GM21423 (cell line): ENCODE data around the gene RENBP.

ENCODE experiments used
- ATAC-seq: cut with Tn5 transposase; IDR thresholded peaks from one replicate; pipeline ENCODE4 v1.9.1; 2021; ENCODE audit warnings: mild to moderate bottlenecking, moderate library complexity; ENCODE audit not compliant: unreplicated experiment

The RENBP gene

DNA sequence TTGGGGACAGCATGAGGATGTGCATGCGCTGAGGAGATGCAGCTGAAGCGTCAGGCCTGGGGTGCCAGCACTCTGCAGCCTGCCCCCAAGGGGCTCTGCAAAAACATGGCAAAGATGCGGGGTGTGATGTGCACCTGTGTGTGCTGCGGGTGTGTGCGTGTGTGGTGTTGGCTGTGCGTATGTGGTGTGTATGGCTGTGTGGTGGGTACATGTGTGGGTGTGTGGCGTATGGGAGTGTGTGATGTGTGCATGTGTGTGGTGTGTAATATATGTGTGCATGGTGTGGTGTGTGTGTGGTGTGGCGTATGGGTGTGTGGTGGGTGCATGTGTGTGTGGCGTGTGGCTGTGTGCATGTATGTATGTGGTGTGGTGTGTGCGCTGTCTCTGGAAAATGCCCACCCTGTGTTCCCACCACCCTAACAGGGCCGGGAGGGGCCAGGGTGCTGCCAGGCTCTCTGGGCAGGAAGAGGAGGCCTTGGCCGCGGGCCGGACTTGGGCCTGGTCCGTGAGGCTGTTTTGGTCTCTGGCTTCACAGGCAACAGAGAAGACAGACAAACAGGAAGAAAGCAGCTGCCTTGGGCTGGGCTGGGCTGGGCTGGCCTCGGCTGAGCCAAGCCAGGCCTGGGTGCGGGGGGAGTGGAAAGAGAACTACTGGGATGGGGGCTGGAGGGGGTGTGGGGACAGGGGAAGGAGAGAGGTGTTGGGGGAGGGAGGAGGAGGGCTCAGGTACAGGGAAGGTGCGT lies 41.0 kb downstream of the RENBP start:
- ATAC-seq, result no peak

DNA sequence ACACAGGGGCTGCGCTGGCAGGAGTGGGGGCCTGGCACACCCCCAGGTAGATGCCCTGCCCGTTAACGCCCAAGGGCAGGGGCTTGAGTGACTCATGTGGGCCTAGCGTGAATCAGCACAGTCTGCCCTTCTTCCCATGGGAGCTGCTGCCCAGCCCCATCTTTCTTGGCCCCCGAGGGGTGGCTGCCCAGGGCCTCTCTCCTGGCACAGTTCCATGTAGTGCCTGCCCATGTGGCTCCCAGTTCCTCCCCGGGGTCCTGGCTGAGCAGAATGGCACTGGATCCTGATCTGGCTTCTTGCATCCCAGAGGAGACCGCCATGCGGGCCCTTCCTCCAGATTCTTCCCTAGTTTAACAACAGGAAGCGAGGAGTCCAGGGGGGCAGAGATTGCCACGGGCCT lies 42.1 kb downstream of the RENBP start:
- ATAC-seq, result no peak

GRCh38 chrX:153901753-153902140 lies 42.7 kb downstream of the RENBP start:
- ATAC-seq, result no peak

GRCh38 chrX:153900831-153901752 lies 43.4 kb downstream of the RENBP start:
- peak; percentile 82 for ATAC-seq

- ATAC-seq, result no peak
These were observed 46.5 kb downstream of the RENBP start for GRCh38 chrX:153897899-153898298.

GRCh38 chrX:153889123-153889522 lies 55.3 kb downstream of the RENBP start:
- ATAC-seq, result no peak

- no peak for ATAC-seq
These were observed 56.1 kb downstream of the RENBP start for GRCh38 chrX:153888344-153888743.

- no peak for ATAC-seq
These were observed 57.1 kb downstream of the RENBP start for GRCh38 chrX:153887385-153887784.

GRCh38 chrX:153886915-153887314 lies 57.5 kb downstream of the RENBP start:
- no peak for ATAC-seq

DNA sequence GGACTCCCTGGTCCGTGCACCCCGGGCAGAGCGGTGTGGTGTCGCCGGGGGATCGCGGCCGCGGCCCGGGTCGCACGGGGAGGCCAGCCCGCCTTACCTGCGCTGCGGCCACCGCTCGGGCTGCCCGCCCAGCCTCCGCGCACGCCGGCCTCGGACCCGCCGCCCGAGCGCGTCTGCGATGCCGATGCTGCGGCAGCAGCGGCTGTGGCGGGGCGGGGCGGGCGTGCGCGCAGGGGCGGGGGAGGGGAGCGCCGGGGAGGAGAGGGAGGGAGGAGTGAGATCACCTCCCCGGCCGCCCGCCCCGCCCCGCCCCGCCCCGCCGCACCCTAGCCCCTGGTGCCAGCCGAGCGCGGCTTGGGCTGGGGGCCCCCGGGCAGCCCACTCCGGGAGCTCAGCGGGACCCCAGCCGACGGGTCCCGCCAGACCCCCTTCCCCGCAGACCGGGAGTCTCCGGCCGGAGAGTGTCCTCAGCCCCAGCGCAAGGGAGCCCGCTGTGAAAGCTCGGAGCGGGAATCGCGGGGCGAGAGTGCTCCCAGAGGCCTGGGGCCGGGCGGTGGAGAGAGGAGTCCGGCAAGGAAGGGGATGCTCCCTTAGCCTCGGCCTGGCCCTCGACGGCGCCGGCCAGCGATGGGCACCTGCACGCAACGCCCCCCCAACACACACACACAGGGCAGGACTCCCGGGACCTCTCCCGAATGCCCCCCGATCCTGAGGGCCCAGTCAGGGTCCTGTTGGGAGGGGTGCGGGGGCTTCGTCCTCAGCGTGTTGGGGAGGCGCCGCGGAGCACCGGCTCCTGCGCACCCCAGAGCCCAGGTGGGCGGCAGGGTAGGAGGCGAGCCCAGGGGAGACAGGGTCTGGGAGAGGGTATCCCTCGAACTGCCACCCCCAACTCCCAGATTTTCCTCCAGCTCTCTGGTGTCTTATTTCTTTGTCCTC lies 58.2 kb downstream of the RENBP start, which contains the start of gene L1CAM:
Gene L1CAM (minus strand): TSS at position 206 of the 936 bp plus-strand sequence. CDS start 10,337 bp downstream, outside the sequence.
- no peak for ATAC-seq
